Motor neuron (in vitro differentiated cells): Measurements from ENCODE around the gene SDE2. TPM values are rescaled to one million over a fixed set of nuclear protein-coding genes. Genes with fewer than 3 reads are reported as not detected.

Source experiments
- ATAC-seq, 8 experiments: fragments of 200-7000 bp; cut with Tn5 transposase; replicated peaks in 6 of 8; 2 replicates each; pipeline ENCODE4 v1.8.0; 2021; ENCODE audit warnings: mild to moderate bottlenecking in 8 of 8, moderate library complexity in 8 of 8
- H3K27ac ChIP-seq, 2 donors: fragments of 250-450 bp; sonication (Bioruptor Pico); 2 replicates each; pipeline ENCODE4 v1.9.0; 2021; ENCODE audit warnings: antibody characterized with exemption in 2 of 2, mild to moderate bottlenecking in 2 of 2, moderate library complexity in 1 of 2
- H3K4me1 ChIP-seq, 2 donors: fragments of 250-450 bp; sonication (Bioruptor Pico); replicated peaks in 1 of 2; 2 replicates each; pipeline ENCODE4 v1.6.1; 2021; ENCODE audit warnings: antibody characterized with exemption in 2 of 2, mild to moderate bottlenecking in 2 of 2, moderate library complexity in 1 of 2
- H3K4me3 ChIP-seq, 5 donors: fragments of 250-450 bp; sonication (Bioruptor Pico); 2 replicates each; pipeline ENCODE4 v1.9.0; 2021; ENCODE audit warnings: antibody characterized with exemption in 5 of 5, mild to moderate bottlenecking in 5 of 5, moderate library complexity in 4 of 5
- WGBS, 10 experiments: fragments of 450-650 bp; shearing (Covaris generic); methylation state at CpG; one replicate each; pipeline ENCODE4 v1.0.0; 2022; 5-methylcytosine and 5-hydroxymethylcytosine counted together
- in situ Hi-C, 9 experiments: fragments of 400-800 bp; cut with MboI; loops; one replicate each; pipeline ENCODE4 v1.15.0; 2021; ENCODE audit warnings: low sequenced_read_pairs in 9 of 9, low pct_unique_long_range_greater_than_20kb in 2 of 9; ENCODE audit not compliant: unreplicated experiment in 9 of 9
- total RNA-seq, 8 experiments: library from RNA; unstranded; fragments of 300-600 nt; gene quantifications; 2 replicates each; pipeline versions ENCODE4 v1.2.3 to v1.2.4, GENCODE V29; 2022

The SDE2 gene
- 10 to 100 TPM; 21.7 to 30.9 (median 27.4) TPM for total RNA-seq

DNA sequence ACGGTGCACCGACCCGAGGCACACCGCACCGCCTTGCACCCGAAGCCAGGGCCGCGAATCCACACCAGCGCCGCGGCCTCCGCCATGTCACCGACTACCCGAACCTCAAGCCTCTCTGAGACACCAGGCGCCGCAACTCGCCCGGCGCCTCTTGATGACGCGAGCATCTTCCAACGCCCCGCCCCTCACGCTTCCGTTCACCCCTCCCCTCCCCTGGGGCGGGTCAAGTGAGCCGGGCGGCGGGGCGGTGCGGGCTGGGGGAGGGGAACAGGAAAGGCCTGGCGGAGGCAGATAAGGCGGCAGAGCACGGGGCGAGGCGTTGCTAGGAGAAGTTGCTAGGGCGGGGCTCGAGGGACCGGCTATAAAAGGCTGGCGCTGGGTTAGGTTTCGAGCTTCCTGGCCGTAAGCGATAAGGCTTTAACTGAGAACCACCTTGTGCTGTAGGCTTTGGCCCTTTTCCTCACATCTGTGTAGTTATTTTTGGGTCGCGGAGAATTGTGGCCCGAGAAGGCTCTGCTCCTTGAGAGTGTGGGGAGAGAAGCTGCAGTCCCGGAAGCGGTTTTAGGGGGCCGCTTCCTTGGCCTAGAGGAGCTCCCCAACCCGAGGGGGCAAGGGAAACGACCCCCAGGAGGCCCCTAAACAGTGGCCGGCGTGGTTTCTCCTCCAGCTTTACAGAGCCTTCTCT lies at the start of gene SDE2:
Gene SDE2 (minus strand): TSS at position 117 of the 685 bp plus-strand sequence. CDS start 31 bp downstream, at position 86.
- H3K27ac ChIP-seq: peak within 1 kb of the TSS; percentile 84 to 92
- peaks cover 27 to 38% of the 10 kb centered on the region in 2 donors for H3K4me1 ChIP-seq
- in situ Hi-C loops: loop anchor here in 3 of 9 experiments (25.0 kb wide), 1 partner anchor 512 kb away; no protein-coding TSS in a partner anchor
- WGBS, 10 experiments: 0 to 8% (median 0%) methylated on average over 1 to 13 of the region's 53 CpGs; no CpG with 5 or more reads in 4 of the 10 experiments
- peak within 1 kb of the TSS; percentile 63 to 78 (median 67) for H3K4me3 ChIP-seq
- ATAC-seq: peak; percentile 57 to 94 (median 86)

GRCh38 chr1:226048886-226049285 lies 49.7 kb upstream of the SDE2 start:
- no peak for ATAC-seq
- Histone ChIP-seq H3K4me3 (no peak overlapping the region), H3K27ac (no peak overlapping the region), H3K4me1 (no peaks in the 10 kb centered on the region)
- in situ Hi-C loops: no loop called here
- 75 to 100% (median 88%) methylated on average over 1 of the region's 1 CpG; no CpG with 5 or more reads in 4 of the 10 experiments for WGBS, 10 experiments

DNA sequence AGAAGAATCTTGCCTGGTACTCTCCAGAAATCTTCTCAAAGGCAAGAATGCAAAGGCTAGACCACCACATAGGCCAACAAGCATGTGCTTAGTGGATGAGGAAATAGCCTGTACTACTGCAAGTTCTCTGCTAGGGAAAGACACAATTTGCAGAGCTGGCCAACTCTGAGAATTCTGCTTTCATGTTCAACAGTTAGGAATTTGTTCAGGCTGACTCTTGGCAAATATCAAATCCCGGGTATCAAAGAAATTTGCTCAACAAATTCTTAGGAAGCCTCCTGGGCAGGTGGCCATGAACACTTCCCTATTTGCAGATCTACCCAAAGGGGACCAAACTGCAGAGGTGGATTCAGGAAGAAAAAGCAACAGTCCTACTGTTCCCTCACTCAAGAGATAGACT lies 48.4 kb upstream of the SDE2 start:
- H3K4me1 ChIP-seq: no peaks in the 10 kb centered on the region
- no peak for ATAC-seq
- in situ Hi-C loops: no loop called here
- no peak overlapping the region for H3K27ac ChIP-seq
- H3K4me3 ChIP-seq: no peak overlapping the region
- 33 to 75% (median 59%) methylated on average over 1 of the region's 1 CpG; no CpG with 5 or more reads in 6 of the 10 experiments for WGBS, 10 experiments

DNA sequence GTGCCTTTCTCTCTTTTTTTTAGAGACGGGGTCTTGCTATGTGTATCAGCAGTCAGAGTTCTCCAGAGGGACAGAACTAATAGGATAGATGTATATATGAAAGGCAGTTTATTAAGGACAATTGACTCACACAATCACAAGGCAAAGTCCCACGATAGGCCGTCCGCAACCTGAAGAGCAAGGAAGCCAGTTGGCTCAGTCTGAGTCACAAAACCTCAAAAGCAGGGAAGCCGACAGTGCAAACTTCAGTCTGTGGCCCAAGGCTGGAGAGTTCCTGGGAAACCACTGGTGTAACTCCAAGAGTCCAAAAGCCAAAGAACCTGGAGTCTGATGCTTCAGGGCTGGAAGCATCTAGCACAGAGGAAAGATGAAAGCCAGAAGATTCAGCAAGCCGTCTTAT lies 47.1 kb upstream of the SDE2 start:
- no peaks in the 10 kb centered on the region for H3K4me1 ChIP-seq
- WGBS, 10 experiments: 22 to 86% (median 52%) methylated on average over 2 to 6 of the region's 6 CpGs; no CpG with 5 or more reads in 2 of the 10 experiments
- no peak overlapping the region for H3K27ac ChIP-seq
- peak in 2 of 8 experiments; percentile 77 to 82 for ATAC-seq
- in situ Hi-C loops: no loop called here
- H3K4me3 ChIP-seq: no peak overlapping the region

GRCh38 chr1:226044514-226045101 lies 45.5 kb upstream of the SDE2 start:
- 36 to 92% (median 74%) methylated on average over 1 to 4 of the region's 4 CpGs; no CpG with 5 or more reads in 3 of the 10 experiments for WGBS, 10 experiments
- ATAC-seq: no peak
- in situ Hi-C loops: no loop called here
- H3K4me3 ChIP-seq: no peak overlapping the region
- H3K4me1 ChIP-seq: no peaks in the 10 kb centered on the region
- no peak overlapping the region for H3K27ac ChIP-seq

GRCh38 chr1:226041419-226041818 lies 42.3 kb upstream of the SDE2 start:
- Histone ChIP-seq H3K4me3 (no peak overlapping the region), H3K4me1 (no peaks in the 10 kb centered on the region), H3K27ac (no peak overlapping the region)
- in situ Hi-C loops: no loop called here
- no peak for ATAC-seq
- 0 to 56% (median 30%) methylated on average over 1 of the region's 1 CpG; no CpG with 5 or more reads in 3 of the 10 experiments for WGBS, 10 experiments

DNA sequence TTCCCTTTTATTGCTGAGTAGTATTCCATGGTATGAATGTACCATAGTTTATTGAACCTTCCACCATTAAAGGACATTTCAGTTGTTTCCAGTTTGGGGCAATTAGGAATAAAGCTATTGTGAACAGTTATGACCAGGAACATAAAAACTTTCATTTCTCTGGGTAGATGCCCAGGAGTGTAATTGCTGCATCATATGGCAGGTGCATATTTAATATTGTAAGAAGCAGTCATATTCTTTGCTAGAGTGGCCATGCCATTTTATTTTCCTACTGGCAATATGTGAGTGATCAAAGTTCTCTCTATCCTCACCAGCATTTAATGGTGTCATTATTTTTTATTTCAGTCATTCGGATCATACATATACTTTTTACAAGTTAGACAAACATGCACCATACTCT lies 39.5 kb upstream of the SDE2 start:
- 67 to 100% (median 92%) methylated on average over 1 of the region's 1 CpG; no CpG with 5 or more reads in 3 of the 10 experiments for WGBS, 10 experiments
- H3K27ac ChIP-seq: no peak overlapping the region
- no peak overlapping the region for H3K4me3 ChIP-seq
- in situ Hi-C loops: no loop called here
- no peak for ATAC-seq
- no peaks in the 10 kb centered on the region for H3K4me1 ChIP-seq

GRCh38 chr1:226035915-226036314 lies 36.8 kb upstream of the SDE2 start:
- in situ Hi-C loops: no loop called here
- WGBS, 10 experiments: 57 to 100% (median 90%) methylated on average over 1 to 5 of the region's 5 CpGs; no CpG with 5 or more reads in 4 of the 10 experiments

DNA sequence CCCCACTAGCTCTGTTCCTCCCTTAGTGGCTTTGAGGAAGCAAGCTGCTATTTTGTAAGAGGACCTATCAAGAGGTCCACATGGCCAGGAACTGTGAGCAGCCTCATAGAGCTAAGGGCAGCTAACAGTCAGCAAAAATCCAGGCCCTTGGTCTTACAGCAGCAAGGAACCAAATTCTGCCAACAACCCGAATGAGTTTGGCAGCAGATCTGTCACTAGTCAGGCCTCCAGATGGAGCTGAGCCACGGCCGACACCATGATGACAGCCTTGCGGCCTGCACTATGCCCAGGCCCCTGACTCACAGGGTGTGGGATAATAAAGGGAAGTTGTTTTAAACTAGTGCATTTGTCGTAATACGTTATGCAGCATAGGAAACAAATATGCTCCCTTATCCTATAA lies 35.3 kb upstream of the SDE2 start:
- Histone ChIP-seq H3K4me3 (no peak overlapping the region), H3K4me1 (no peaks in the 10 kb centered on the region), H3K27ac (no peak overlapping the region)
- peak in 2 of 8 experiments; percentile 100 for ATAC-seq
- in situ Hi-C loops: no loop called here
- WGBS, 10 experiments: 0 to 100% (median 88%) methylated on average over 1 to 6 of the region's 6 CpGs; no CpG with 5 or more reads in 3 of the 10 experiments

More at GRCh38 chr1:226035915-226036314, 36.8 kb upstream of the SDE2 start:
- no peak overlapping the region for H3K27ac ChIP-seq
- no peaks in the 10 kb centered on the region for H3K4me1 ChIP-seq
- no peak overlapping the region for H3K4me3 ChIP-seq
- no peak for ATAC-seq

- in situ Hi-C loops: no loop called here
- no peak for ATAC-seq
- Histone ChIP-seq H3K4me1 (no peaks in the 10 kb centered on the region), H3K27ac (no peak overlapping the region), H3K4me3 (no peak overlapping the region)
Observed at GRCh38 chr1:226033991-226034390, 34.8 kb upstream of the SDE2 start.

- Histone ChIP-seq H3K4me1 (no peaks in the 10 kb centered on the region), H3K27ac (no peak overlapping the region), H3K4me3 (no peak overlapping the region)
- in situ Hi-C loops: no loop called here
- no peak for ATAC-seq
- 77 to 100% (median 89%) methylated on average over 1 to 4 of the region's 4 CpGs; no CpG with 5 or more reads in 2 of the 10 experiments for WGBS, 10 experiments
Observed at GRCh38 chr1:226033582-226033981, 34.4 kb upstream of the SDE2 start.

- ATAC-seq: no peak
- WGBS, 10 experiments: 0 to 96% (median 91%) methylated on average over 2 to 7 of the region's 7 CpGs; no CpG with 5 or more reads in 2 of the 10 experiments
- Histone ChIP-seq H3K4me1 (no peaks in the 10 kb centered on the region), H3K27ac (no peak overlapping the region), H3K4me3 (no peak overlapping the region)
- in situ Hi-C loops: no loop called here
Observed at GRCh38 chr1:226029568-226030225, 30.6 kb upstream of the SDE2 start.

- Histone ChIP-seq H3K27ac (no peak overlapping the region), H3K4me3 (no peak overlapping the region), H3K4me1 (no peaks in the 10 kb centered on the region)
- in situ Hi-C loops: no loop called here
- no peak for ATAC-seq
- WGBS, 10 experiments: 80 to 100% (median 94%) methylated on average over 1 to 7 of the region's 7 CpGs; no CpG with 5 or more reads in 1 of the 10 experiments
Observed at GRCh38 chr1:226029093-226029496, 30.0 kb upstream of the SDE2 start.
